Right cardiac atrium (tissue), 5 donors: ENCODE data around the gene NUP42. TPM values are rescaled to one million over a fixed set of nuclear protein-coding genes. Genes with fewer than 3 reads are reported as not detected.
A peak's percentile ranks its signal among the peaks of the same experiment; 100 is the strongest.

ENCODE experiments used
- ATAC-seq, 2 donors: fragments of 200-7000 bp; cut with Tn5 transposase; one replicate each; pipeline versions ENCODE4 v1.8.0 to v1.9.1; 2020; ENCODE audit warnings: moderate library complexity in 2 of 2, mild to moderate bottlenecking in 1 of 2
- DNase-seq, 3 donors: peaks; one replicate each; pipeline ENCODE4 v3.0.0-alpha.2; 2020
- H3K27ac ChIP-seq: one replicate; pipeline ENCODE4 v1.5.1; 2013; ENCODE audit warnings: mild to moderate bottlenecking, low read length, control low read depth, moderate library complexity
- H3K27me3 ChIP-seq: one replicate; pipeline ENCODE4 v1.6.1; 2013; ENCODE audit not compliant: control insufficient read depth, insufficient read depth
- H3K4me1 ChIP-seq: one replicate; pipeline ENCODE4 v1.6.1; 2013; ENCODE audit warnings: low read length; ENCODE audit not compliant: control insufficient read depth, insufficient read depth
- H3K4me3 ChIP-seq: one replicate; pipeline ENCODE4 v1.5.1; 2013; ENCODE audit warnings: low read length, control low read depth
- H3K9me3 ChIP-seq: one replicate; pipeline ENCODE4 v1.6.1; 2013; ENCODE audit warnings: low read length; ENCODE audit not compliant: control insufficient read depth
- WGBS: extraction: QIAGEN DNeasy Blood & Tissue Kit; methylation state at CpG from one replicate; pipeline ENCODE4 v1.1.7; 2013; 5-methylcytosine and 5-hydroxymethylcytosine counted together
- intact Hi-C, 4 donors: fragments of 100-400 bp; cut with DNase I; formaldehyde crosslinking; loops; one replicate each; pipeline versions ENCODE4 v1.11.0 to v1.14.0; 2022 to 2023
- long read RNA-seq, 4 donors: library from polyadenylated mRNA; unstranded; transcript quantifications; one replicate each; pipeline ENCODE4 v2.0.0, GENCODE V29; 2020 to 2021
- polyA plus RNA-seq: library from polyadenylated mRNA; stranded (reverse); fragments of 200-250 nt; gene quantifications from one replicate; pipeline ENCODE4 v1.2.3, GENCODE V29; 2013
- total RNA-seq, 4 donors: library from RNA; stranded (reverse); fragmentation: NEBNext Ultra II Directional; extraction: Animal tissue kit (Norgen Biotek cat#: 25700); gene quantifications; one replicate each; pipeline ENCODE4 v1.2.1, GENCODE V29; 2021
- donor health status: healthy with polysubstance abuse.
- donor health status: DM: no; HTN: yes; CAD: no.
- donor health status: DM: no; HTN: no; CAD: no.
- donor health status: DM: no; HTN: yes; CAD: no; lungs with severe emphysema.
- donor health status: DM: yes; HTN: yes; CAD: no.

Gene NUP42
- total RNA-seq (10 to 100 TPM; 19.4 to 24.7 (median 21.1) TPM), polyA plus RNA-seq (22.1 TPM)
- long read RNA-seq, donor 1, transcript NUPL2-201 (7 exons, 1,795 nt): major isoform, 15 of 23 reads
- long read RNA-seq, donor 1, partial matches to known transcripts: 0 of 23 reads
- long read RNA-seq, donor 1, other reads (novel, unspliced or antisense): 3 of 23 reads
- long read RNA-seq, donor 2, partial matches to known transcripts: 0 of 9 reads
- long read RNA-seq, donor 2, other reads (novel, unspliced or antisense): 5 of 9 reads
- long read RNA-seq, donor 3, transcript NUPL2-201 (7 exons, 1,795 nt): major isoform, 56 of 85 reads
- long read RNA-seq, donor 3, partial matches to known transcripts: 0 of 85 reads
- long read RNA-seq, donor 3, other reads (novel, unspliced or antisense): 21 of 85 reads
- long read RNA-seq, donor 4, transcript NUPL2-201 (7 exons, 1,795 nt): major isoform, 10 of 11 reads
- long read RNA-seq, donor 4, partial matches to known transcripts: 0 of 11 reads
- long read RNA-seq, donor 4, other reads (novel, unspliced or antisense): 1 of 11 reads

GRCh38 chr7:23181684-23182553 lies at the start of gene NUP42:
Gene NUP42 (plus strand): TSS chr7:23182048. CDS start chr7:23182086, 38 bp downstream.
- H3K4me3 ChIP-seq: peak within 1 kb of the TSS; percentile 87
- WGBS: under 1% methylated on average over 63 of the region's 63 CpGs
- no peaks in the 10 kb centered on the region for H3K9me3 ChIP-seq
- no peaks in the 10 kb centered on the region for H3K27me3 ChIP-seq
- DNase-seq: peak; percentile 95 to 97 (median 97)
- ATAC-seq: peak; percentile 97 to 98
- intact Hi-C loops: loop anchor here in 3 of 4 donors (5.0 to 10.0 kb wide), 2 partner anchors 75 to 83 kb away; partner anchors contain the start of gene KLHL7 (in 3 of the 3)
- H3K4me1 ChIP-seq: peaks cover 2% of the 10 kb centered on the region
- H3K27ac ChIP-seq: peak within 1 kb of the TSS; percentile 99

DNA sequence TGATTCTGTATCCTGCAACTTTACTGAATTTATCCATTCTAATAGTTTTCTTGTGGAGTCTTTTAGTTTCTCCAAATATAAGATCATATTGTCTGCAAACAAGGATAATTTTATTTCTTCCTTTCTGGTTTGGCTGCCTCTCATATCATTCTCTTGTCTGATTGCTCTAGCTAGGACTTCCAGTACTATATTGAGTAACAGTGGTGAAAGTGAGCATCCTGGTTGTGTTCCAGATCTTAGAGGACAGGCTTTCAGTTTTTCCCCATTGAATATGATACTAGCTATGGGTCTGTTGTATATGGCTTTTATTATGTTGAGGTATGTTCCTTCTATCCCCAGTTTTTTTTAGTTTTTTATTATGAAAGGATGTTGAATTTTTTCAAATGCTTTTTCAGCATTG lies 48.1 kb upstream of the NUP42 start:
- Histone ChIP-seq H3K27me3 (no peaks in the 10 kb centered on the region), H3K4me1 (no peaks in the 10 kb centered on the region), H3K4me3 (no peak overlapping the region), H3K27ac (no peak overlapping the region), H3K9me3 (no peaks in the 10 kb centered on the region)
- DNase-seq: no peak
- intact Hi-C loops: no loop called here
- ATAC-seq: peak in 1 of 2 donors; percentile 19

DNA sequence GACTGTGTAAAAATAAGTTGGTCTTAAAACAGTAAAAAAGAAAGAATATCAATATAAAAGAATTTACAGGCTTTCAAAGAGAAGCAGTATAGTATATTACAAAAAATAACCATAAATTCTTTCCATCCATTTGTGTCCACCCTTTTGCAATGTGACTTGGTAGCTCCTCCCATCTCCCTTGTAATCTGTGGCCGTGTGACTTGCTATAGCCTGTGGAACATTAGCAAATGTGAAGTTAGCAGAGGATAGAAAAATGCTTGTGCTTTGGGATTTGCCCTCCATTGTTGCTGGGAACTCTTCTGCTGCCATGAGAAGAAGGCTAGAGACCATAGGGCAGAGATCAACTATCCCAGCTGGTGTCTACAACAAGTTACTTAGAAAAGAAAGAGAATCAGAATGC lies 46.1 kb upstream of the NUP42 start:
- no peaks in the 10 kb centered on the region for H3K27me3 ChIP-seq
- H3K9me3 ChIP-seq: no peaks in the 10 kb centered on the region
- no peak overlapping the region for H3K4me3 ChIP-seq
- no peak overlapping the region for H3K27ac ChIP-seq
- intact Hi-C loops: no loop called here
- 67% methylated on average over 1 of the region's 1 CpG for WGBS
- no peak for ATAC-seq
- no peaks in the 10 kb centered on the region for H3K4me1 ChIP-seq
- DNase-seq: no peak

GRCh38 chr7:23136216-23136615 lies 45.6 kb upstream of the NUP42 start:
- Histone ChIP-seq H3K27me3 (no peaks in the 10 kb centered on the region), H3K27ac (no peak overlapping the region), H3K4me1 (no peaks in the 10 kb centered on the region), H3K9me3 (no peaks in the 10 kb centered on the region), H3K4me3 (no peak overlapping the region)
- intact Hi-C loops: no loop called here
- 51% methylated on average over 1 of the region's 1 CpG for WGBS
- no peak for DNase-seq
- no peak for ATAC-seq

DNA sequence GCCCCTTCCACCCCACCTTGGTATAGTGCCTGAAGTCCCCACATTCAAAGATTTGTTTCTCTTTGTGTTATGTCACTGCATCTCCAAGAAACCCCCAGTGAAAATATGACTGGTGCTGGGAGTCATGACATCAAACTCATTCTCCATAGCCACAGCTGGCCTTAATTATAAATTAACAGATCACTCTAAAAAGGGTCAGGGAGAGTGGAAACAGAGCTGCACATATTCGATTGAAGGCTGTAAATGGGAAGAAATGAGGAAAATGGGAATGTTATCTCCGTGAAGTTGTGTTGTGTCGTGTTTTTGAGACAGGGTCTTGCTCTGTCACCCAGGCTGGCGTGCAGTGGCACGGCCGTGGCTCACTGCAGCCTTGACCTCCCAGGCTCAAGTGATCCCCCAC lies 24.2 kb upstream of the NUP42 start:
- Histone ChIP-seq H3K27ac (no peak overlapping the region), H3K9me3 (no peaks in the 10 kb centered on the region), H3K4me3 (no peak overlapping the region), H3K27me3 (no peaks in the 10 kb centered on the region), H3K4me1 (no peaks in the 10 kb centered on the region)
- ATAC-seq (no peak), DNase-seq (no peak)
- intact Hi-C loops: no loop called here
- 79% methylated on average over 6 of the region's 6 CpGs for WGBS

- WGBS: 94% methylated on average over 2 of the region's 2 CpGs
Observed at GRCh38 chr7:23158546-23158945, 23.3 kb upstream of the NUP42 start.

GRCh38 chr7:23161482-23161881 lies 20.4 kb upstream of the NUP42 start:
- no peak for DNase-seq
- Histone ChIP-seq H3K27me3 (no peaks in the 10 kb centered on the region), H3K27ac (no peak overlapping the region), H3K9me3 (no peaks in the 10 kb centered on the region), H3K4me3 (no peak overlapping the region), H3K4me1 (no peaks in the 10 kb centered on the region)
- WGBS: 92% methylated on average over 1 of the region's 1 CpG
- no peak for ATAC-seq
- intact Hi-C loops: no loop called here

More at GRCh38 chr7:23158546-23158945, 23.3 kb upstream of the NUP42 start:
- Histone ChIP-seq H3K4me1 (no peaks in the 10 kb centered on the region), H3K27ac (no peak overlapping the region), H3K27me3 (no peaks in the 10 kb centered on the region), H3K4me3 (no peak overlapping the region), H3K9me3 (no peaks in the 10 kb centered on the region)
- no peak for DNase-seq
- intact Hi-C loops: no loop called here
- no peak for ATAC-seq

DNA sequence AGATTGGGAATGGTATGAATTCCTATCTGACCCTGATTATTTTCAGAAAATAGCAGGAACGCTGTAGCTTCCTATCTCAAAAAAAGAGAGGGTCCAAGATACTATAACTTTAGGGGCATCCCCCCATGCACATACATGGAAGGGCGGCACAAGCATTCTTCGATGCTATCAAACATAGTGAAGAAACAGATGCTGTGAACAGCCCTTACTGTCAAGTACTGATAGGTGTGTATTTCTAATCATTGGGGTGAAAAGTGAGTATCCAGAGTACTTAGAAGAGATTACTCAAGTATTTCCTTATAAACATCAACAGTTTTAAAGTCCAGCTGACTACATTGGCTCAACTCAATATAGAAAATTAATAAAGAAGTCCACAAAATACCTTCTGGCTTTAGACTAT lies 17.0 kb upstream of the NUP42 start:
- no peak for ATAC-seq
- intact Hi-C loops: no loop called here
- H3K27ac ChIP-seq: no peak overlapping the region
- H3K9me3 ChIP-seq: no peaks in the 10 kb centered on the region
- no peak overlapping the region for H3K4me3 ChIP-seq
- DNase-seq: no peak
- no peaks in the 10 kb centered on the region for H3K4me1 ChIP-seq
- whole genome bisulfite sequencing: 88% methylated on average over 3 of the region's 3 CpGs
- no peaks in the 10 kb centered on the region for H3K27me3 ChIP-seq

DNA sequence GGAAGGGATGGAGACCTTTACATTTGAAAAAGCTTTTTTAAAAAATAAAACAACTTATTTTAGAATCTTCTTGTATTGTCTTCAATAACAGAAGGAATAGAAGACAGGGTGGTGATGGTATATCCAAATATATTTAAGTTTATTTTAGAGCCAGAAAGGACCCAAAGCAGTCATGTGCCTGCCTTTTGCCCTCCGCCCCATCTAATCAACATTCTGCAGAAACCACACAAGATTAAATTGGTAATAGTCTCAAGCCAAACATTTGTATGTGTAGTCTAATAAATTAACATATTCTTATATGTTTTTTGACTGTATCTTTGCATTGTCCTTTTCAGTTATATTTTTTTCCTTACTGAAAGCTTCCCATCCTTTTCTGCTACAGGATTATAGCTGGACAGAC lies 16.5 kb upstream of the NUP42 start:
- Histone ChIP-seq H3K27ac (no peak overlapping the region), H3K4me3 (no peak overlapping the region), H3K9me3 (no peaks in the 10 kb centered on the region), H3K27me3 (no peaks in the 10 kb centered on the region), H3K4me1 (no peaks in the 10 kb centered on the region)
- DNase-seq (no peak), ATAC-seq (no peak)
- intact Hi-C loops: no loop called here
- WGBS: 96% methylated on average over 1 of the region's 1 CpG

- Histone ChIP-seq H3K9me3 (no peaks in the 10 kb centered on the region), H3K27ac (no peak overlapping the region), H3K27me3 (no peaks in the 10 kb centered on the region), H3K4me1 (no peaks in the 10 kb centered on the region), H3K4me3 (no peak overlapping the region)
- WGBS: 88% methylated on average over 5 of the region's 5 CpGs
- no peak for DNase-seq
- ATAC-seq: no peak
- intact Hi-C loops: no loop called here
Observed at GRCh38 chr7:23167691-23168090, 14.2 kb upstream of the NUP42 start.
